D721Med (cell line): Measurements from ENCODE around the gene EIF2B5.
"Not testable (repeated sequence)": the region's sequence is repeated elsewhere in the genome, so short reads cannot be mapped to it uniquely, and the experiment has no call there.

ENCODE experiments used
- DNase-seq: peaks from one replicate; pipeline ENCODE4 v3.0.0; 2011; ENCODE audit warnings: low spot score; ENCODE audit not compliant: insufficient read length
- FAIRE-seq: peaks from 2 replicates; lab custom pipeline; 2011; peaks lifted over from hg19 to GRCh38; lab: Jason Lieb, UNC
- TF ChIP-seq, protein P1 (sequence below): IDR thresholded peaks from 2 replicates; pipeline ENCODE4 v1.5.1; 2012; ENCODE audit warnings: mild to moderate bottlenecking, control low read depth; ENCODE audit not compliant: insufficient read depth; ENCODE audit errors: missing control alignments

The EIF2B5 gene

GRCh38 chr3:184144505-184144904, 9.3 kb downstream of the EIF2B5 start:
- TF ChIP-seq, protein P1, sequence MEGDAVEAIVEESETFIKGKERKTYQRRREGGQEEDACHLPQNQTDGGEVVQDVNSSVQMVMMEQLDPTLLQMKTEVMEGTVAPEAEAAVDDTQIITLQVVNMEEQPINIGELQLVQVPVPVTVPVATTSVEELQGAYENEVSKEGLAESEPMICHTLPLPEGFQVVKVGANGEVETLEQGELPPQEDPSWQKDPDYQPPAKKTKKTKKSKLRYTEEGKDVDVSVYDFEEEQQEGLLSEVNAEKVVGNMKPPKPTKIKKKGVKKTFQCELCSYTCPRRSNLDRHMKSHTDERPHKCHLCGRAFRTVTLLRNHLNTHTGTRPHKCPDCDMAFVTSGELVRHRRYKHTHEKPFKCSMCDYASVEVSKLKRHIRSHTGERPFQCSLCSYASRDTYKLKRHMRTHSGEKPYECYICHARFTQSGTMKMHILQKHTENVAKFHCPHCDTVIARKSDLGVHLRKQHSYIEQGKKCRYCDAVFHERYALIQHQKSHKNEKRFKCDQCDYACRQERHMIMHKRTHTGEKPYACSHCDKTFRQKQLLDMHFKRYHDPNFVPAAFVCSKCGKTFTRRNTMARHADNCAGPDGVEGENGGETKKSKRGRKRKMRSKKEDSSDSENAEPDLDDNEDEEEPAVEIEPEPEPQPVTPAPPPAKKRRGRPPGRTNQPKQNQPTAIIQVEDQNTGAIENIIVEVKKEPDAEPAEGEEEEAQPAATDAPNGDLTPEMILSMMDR, result no peak
- DNase-seq (no peak), FAIRE-seq (no peak)

GRCh38 chr3:184145111-184145524, 10.0 kb downstream of the EIF2B5 start:
- peak; percentile 60 for FAIRE-seq
- no peak for DNase-seq

GRCh38 chr3:184145751-184146270, 10.7 kb downstream of the EIF2B5 start:
- FAIRE-seq (no peak), DNase-seq (no peak)
- TF ChIP-seq, protein P1, result no peak

More at GRCh38 chr3:184145111-184145524, 10.0 kb downstream of the EIF2B5 start:
- TF ChIP-seq, protein P1, result peak; percentile 72

- TF ChIP-seq, protein P1, result no peak
- no peak for FAIRE-seq
- DNase-seq, result no peak
These were observed 12.9 kb downstream of the EIF2B5 start for GRCh38 chr3:184148076-184148475.

- TF ChIP-seq, protein P1, result no peak
- FAIRE-seq (no peak), DNase-seq (no peak)
These were observed 14.0 kb downstream of the EIF2B5 start for GRCh38 chr3:184149123-184149522.

GRCh38 chr3:184149770-184150169, 14.6 kb downstream of the EIF2B5 start:
- not testable (repeated sequence) for FAIRE-seq, DNase-seq

GRCh38 chr3:184154885-184155643, 19.9 kb downstream of the EIF2B5 start, which contains the start of gene DVL3:
TSS of gene DVL3 (plus strand) at chr3:184155377. CDS start at chr3:184155636, 259 bp downstream.
- peak; percentile 65 for DNase-seq
- FAIRE-seq, result no peak

More at GRCh38 chr3:184154885-184155643, 19.9 kb downstream of the EIF2B5 start, which contains the start of gene DVL3:
- TF ChIP-seq, protein P1, result no peak
